HL-60 (cell line): ENCODE measurements around the gene RIPOR2.

ENCODE experiments used
- GABPA ChIP-seq: IDR thresholded peaks from 2 replicates; pipeline ENCODE4 v1.6.1; 2012; ENCODE audit warnings: low read depth
- POLR2AphosphoS5 ChIP-seq: IDR thresholded peaks from 2 replicates; pipeline ENCODE4 v1.6.1; 2012; ENCODE audit warnings: low read depth
- TF ChIP-seq, protein P1 (sequence below): IDR thresholded peaks from one replicate; pipeline ENCODE4 v1.5.1; 2011; ENCODE audit warnings: low read length, control low read depth, inconsistent platforms; ENCODE audit not compliant: insufficient read depth
- TF ChIP-seq, protein P2 (sequence below): IDR thresholded peaks from 2 replicates; pipeline ENCODE4 v1.6.1; 2012; ENCODE audit warnings: low read depth; ENCODE audit not compliant: insufficient replicate concordance

DNA sequence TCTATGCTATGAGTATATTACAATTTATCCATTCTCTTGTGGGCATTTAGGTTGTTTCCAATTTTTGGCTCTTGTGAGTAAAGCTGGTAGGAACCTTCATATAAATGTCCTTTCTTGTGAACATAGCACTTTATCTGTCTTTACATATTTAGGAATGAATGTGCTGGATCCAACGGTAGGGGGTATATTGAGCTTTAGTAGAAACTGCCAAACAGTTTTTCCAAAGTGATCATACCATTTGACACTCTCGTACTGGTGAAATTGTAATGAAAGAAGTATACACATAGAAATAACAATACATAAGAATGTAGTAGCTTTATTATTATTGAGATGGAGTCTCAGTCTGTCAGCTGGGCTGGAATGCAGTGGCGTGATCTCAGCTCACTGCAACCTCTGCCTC lies 106.1 kb downstream of the RIPOR2 start:
- TF ChIP-seq, protein P1, sequence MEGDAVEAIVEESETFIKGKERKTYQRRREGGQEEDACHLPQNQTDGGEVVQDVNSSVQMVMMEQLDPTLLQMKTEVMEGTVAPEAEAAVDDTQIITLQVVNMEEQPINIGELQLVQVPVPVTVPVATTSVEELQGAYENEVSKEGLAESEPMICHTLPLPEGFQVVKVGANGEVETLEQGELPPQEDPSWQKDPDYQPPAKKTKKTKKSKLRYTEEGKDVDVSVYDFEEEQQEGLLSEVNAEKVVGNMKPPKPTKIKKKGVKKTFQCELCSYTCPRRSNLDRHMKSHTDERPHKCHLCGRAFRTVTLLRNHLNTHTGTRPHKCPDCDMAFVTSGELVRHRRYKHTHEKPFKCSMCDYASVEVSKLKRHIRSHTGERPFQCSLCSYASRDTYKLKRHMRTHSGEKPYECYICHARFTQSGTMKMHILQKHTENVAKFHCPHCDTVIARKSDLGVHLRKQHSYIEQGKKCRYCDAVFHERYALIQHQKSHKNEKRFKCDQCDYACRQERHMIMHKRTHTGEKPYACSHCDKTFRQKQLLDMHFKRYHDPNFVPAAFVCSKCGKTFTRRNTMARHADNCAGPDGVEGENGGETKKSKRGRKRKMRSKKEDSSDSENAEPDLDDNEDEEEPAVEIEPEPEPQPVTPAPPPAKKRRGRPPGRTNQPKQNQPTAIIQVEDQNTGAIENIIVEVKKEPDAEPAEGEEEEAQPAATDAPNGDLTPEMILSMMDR = no peak
- TF ChIP-seq, protein P2, sequence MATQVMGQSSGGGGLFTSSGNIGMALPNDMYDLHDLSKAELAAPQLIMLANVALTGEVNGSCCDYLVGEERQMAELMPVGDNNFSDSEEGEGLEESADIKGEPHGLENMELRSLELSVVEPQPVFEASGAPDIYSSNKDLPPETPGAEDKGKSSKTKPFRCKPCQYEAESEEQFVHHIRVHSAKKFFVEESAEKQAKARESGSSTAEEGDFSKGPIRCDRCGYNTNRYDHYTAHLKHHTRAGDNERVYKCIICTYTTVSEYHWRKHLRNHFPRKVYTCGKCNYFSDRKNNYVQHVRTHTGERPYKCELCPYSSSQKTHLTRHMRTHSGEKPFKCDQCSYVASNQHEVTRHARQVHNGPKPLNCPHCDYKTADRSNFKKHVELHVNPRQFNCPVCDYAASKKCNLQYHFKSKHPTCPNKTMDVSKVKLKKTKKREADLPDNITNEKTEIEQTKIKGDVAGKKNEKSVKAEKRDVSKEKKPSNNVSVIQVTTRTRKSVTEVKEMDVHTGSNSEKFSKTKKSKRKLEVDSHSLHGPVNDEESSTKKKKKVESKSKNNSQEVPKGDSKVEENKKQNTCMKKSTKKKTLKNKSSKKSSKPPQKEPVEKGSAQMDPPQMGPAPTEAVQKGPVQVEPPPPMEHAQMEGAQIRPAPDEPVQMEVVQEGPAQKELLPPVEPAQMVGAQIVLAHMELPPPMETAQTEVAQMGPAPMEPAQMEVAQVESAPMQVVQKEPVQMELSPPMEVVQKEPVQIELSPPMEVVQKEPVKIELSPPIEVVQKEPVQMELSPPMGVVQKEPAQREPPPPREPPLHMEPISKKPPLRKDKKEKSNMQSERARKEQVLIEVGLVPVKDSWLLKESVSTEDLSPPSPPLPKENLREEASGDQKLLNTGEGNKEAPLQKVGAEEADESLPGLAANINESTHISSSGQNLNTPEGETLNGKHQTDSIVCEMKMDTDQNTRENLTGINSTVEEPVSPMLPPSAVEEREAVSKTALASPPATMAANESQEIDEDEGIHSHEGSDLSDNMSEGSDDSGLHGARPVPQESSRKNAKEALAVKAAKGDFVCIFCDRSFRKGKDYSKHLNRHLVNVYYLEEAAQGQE = no peak
- TF ChIP-seq POLR2AphosphoS5 = no peak
- no peak for TF ChIP-seq GABPA
